ENCODE measurements around the gene TFAP2A. TPM values are rescaled to one million over a fixed set of nuclear protein-coding genes. Genes with fewer than 3 reads are reported as not detected.

The TFAP2A gene
- total RNA-seq, 1 donor from 2014 or later, result 66.6 TPM

- Mint-ChIP-seq H3K27ac (no peak overlapping the region), H3K27me3 (no peaks in the 10 kb centered on the region), H3K36me3 (no peaks in the 10 kb centered on the region), H3K4me3 (no peak overlapping the region), H3K9me3 (no peaks in the 10 kb centered on the region), H3K4me1 (ENCODE audit: unreplicated experiment) (no peaks in the 10 kb centered on the region)
- TF ChIP-seq, protein P1, sequence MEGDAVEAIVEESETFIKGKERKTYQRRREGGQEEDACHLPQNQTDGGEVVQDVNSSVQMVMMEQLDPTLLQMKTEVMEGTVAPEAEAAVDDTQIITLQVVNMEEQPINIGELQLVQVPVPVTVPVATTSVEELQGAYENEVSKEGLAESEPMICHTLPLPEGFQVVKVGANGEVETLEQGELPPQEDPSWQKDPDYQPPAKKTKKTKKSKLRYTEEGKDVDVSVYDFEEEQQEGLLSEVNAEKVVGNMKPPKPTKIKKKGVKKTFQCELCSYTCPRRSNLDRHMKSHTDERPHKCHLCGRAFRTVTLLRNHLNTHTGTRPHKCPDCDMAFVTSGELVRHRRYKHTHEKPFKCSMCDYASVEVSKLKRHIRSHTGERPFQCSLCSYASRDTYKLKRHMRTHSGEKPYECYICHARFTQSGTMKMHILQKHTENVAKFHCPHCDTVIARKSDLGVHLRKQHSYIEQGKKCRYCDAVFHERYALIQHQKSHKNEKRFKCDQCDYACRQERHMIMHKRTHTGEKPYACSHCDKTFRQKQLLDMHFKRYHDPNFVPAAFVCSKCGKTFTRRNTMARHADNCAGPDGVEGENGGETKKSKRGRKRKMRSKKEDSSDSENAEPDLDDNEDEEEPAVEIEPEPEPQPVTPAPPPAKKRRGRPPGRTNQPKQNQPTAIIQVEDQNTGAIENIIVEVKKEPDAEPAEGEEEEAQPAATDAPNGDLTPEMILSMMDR (conservative IDR thresholded peaks at IDR 0.05), result no peak
- no peak for DNase-seq (ENCODE audit: extremely low spot score, unreplicated experiment)
Measured at GRCh38 chr6:10448096-10448495, 33.2 kb upstream of the TFAP2A start.

- no peaks in the 10 kb centered on the region for H3K36me3 Mint-ChIP-seq
- H3K4me1 Mint-ChIP-seq (ENCODE audit: unreplicated experiment), result peaks cover 3% of the 10 kb centered on the region
- TF ChIP-seq, protein P1 (conservative IDR thresholded peaks at IDR 0.05), result no peak
- no peak overlapping the region for H3K27ac Mint-ChIP-seq
- H3K4me3 Mint-ChIP-seq, result no peak overlapping the region
- no peaks in the 10 kb centered on the region for H3K27me3 Mint-ChIP-seq
- no peak for DNase-seq (ENCODE audit: extremely low spot score, unreplicated experiment)
- H3K9me3 Mint-ChIP-seq, result peaks cover 3% of the 10 kb centered on the region
Measured at GRCh38 chr6:10446548-10446947, 31.7 kb upstream of the TFAP2A start.

DNA sequence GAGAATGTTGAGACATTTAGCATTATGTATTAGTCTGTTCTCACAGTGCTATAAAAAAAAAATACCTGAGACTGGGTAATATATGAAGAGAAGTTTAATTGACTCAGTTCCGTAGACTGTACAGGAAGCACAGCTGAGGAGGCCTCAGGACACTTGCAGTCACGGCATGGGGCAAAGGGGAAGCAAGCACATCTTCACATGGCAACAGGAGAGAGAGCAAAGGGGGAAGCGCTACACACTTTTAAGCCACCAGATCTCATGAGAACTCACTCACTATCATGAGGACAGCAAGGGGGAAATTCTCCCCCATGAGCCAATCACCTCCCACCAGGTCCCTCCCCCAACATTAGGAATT, 26.8 kb upstream of the TFAP2A start:
- Mint-ChIP-seq H3K9me3 (peaks cover 5% of the 10 kb centered on the region), H3K4me1 (ENCODE audit: unreplicated experiment) (peaks cover 4% of the 10 kb centered on the region), H3K27me3 (no peaks in the 10 kb centered on the region), H3K4me3 (peak overlapping the region; percentile 30), H3K36me3 (no peaks in the 10 kb centered on the region), H3K27ac (peak overlapping the region; percentile 97)
- no peak for DNase-seq (ENCODE audit: extremely low spot score, unreplicated experiment)
- TF ChIP-seq, protein P1 (conservative IDR thresholded peaks at IDR 0.05), result no peak

- TF ChIP-seq, protein P1 (conservative IDR thresholded peaks at IDR 0.05), result no peak
- Mint-ChIP-seq H3K9me3 (peaks cover 5% of the 10 kb centered on the region), H3K4me1 (ENCODE audit: unreplicated experiment) (peaks cover 4% of the 10 kb centered on the region), H3K27ac (peak overlapping the region; percentile 97), H3K36me3 (no peaks in the 10 kb centered on the region), H3K27me3 (no peaks in the 10 kb centered on the region), H3K4me3 (peak overlapping the region; percentile 30)
- DNase-seq (ENCODE audit: extremely low spot score, unreplicated experiment), result no peak
Measured at GRCh38 chr6:10441004-10441654, 26.3 kb upstream of the TFAP2A start.

DNA sequence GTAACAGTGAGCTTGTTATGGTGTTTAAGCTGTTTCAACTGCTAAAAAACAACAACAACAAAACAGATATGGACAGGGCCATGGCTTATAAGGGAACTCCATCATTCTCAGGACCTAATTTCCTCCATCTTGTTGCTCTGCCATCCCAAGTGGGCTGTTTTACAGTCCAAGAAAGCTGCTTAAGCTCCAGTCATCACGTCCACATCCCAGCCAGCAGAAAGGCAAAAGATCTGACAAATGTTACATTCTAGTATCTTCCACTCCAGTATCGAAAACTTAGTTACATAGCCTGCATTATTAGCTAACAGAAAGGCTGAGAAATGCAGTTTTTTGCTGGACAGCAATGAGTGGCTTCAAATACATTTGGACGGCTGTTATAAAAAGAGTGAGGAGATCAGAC, 23.0 kb upstream of the TFAP2A start:
- TF ChIP-seq, protein P1 (conservative IDR thresholded peaks at IDR 0.05), result no peak
- H3K9me3 Mint-ChIP-seq, result peaks cover 5% of the 10 kb centered on the region
- H3K4me3 Mint-ChIP-seq, result no peak overlapping the region
- H3K27ac Mint-ChIP-seq, result peak overlapping the region; percentile 57
- no peaks in the 10 kb centered on the region for H3K27me3 Mint-ChIP-seq
- no peak for DNase-seq (ENCODE audit: extremely low spot score, unreplicated experiment)
- no peaks in the 10 kb centered on the region for H3K36me3 Mint-ChIP-seq
- H3K4me1 Mint-ChIP-seq (ENCODE audit: unreplicated experiment), result peaks cover 10% of the 10 kb centered on the region
